OCI-LY1 (cell line): ENCODE data around the gene PSEN1.

Source experiments
- CTCF ChIP-seq: fragments of 200-600 bp; sonication (generic), shearing (Covaris generic); IDR thresholded peaks from 2 replicates; pipeline ENCODE4 v1.5.1; 2017; ENCODE audit warnings: mild to moderate bottlenecking, antibody characterized with exemption, low read length, moderate library complexity, mixed read lengths
- EZH2 ChIP-seq: fragments of 200-600 bp; sonication (generic), shearing (Covaris generic); IDR thresholded peaks from 2 replicates; pipeline ENCODE4 v1.8.0; 2017; ENCODE audit warnings: borderline replicate concordance, mixed run types, mild to moderate bottlenecking, antibody characterized with exemption, low read length, moderate library complexity, mixed read lengths

GRCh38 chr14:73264080-73264884 lies 128.0 kb downstream of the PSEN1 start:
- no peak for TF ChIP-seq CTCF
- TF ChIP-seq EZH2 = no peak
